HCT116 (cell line): Measurements from ENCODE around the gene CST4. TPM values are rescaled to one million over a fixed set of nuclear protein-coding genes. Genes with fewer than 3 reads are reported as not detected.

Experiments
- ATAC-seq: fragments of 200-7000 bp; cut with Tn5 transposase; 2 replicates; pipeline ENCODE4 v1.9.1; 2020; ENCODE audit warnings: mild to moderate bottlenecking, moderate library complexity
- BruUV-seq: library from RNA; stranded (reverse); fragments of 400-500 nt; replicated peaks from 2 replicates; lab custom pipeline; 2021; lab: Mats Ljungman, UMichigan
- CTCF ChIA-PET: fragments of 300-600 bp; sonication (Branson Sonifier 250); formaldehyde crosslinking; loops from one replicate; lab custom pipeline; 2021; ENCODE audit warnings: antibody characterized with exemption; lab: Charles Lee
- POLR2A ChIA-PET: fragments of 300-600, 350-600 bp; sonication (Branson Sonifier 250); formaldehyde crosslinking; loops from one replicate; lab custom pipeline; 2021; ENCODE audit warnings: antibody characterized with exemption; lab: Charles Lee
- RAD21 ChIA-PET, 2 experiments: fragments of 300-600 bp; sonication (Branson Sonifier 250); formaldehyde crosslinking; loops; one replicate each; lab custom pipeline; 2023; ENCODE audit warnings: low total read pairs in 2 of 2; ENCODE audit not compliant: uncharacterized antibody in 2 of 2, unreplicated experiment in 2 of 2, low non-redundant PET in 1 of 2; lab: Charles Lee
- DNase-seq: peaks from one replicate; pipeline ENCODE4 v3.0.0-alpha.2; 2010; ENCODE audit warnings: low read depth, low spot score
- H2AFZ ChIP-seq: fragments of 200-600 bp; shearing (Covaris generic), sonication (generic); 2 replicates; pipeline ENCODE4 v1.6.1; 2017; ENCODE audit warnings: low read depth, mixed run types, mixed read lengths, antibody characterized with exemption, low read length; ENCODE audit not compliant: poor library complexity, severe bottlenecking
- H3K27ac ChIP-seq: 2 replicates; pipeline ENCODE4 v1.5.1; 2012; ENCODE audit warnings: low read depth, low read length
- H3K27me3 ChIP-seq: fragments of 200-600 bp; sonication (generic); 2 replicates; pipeline ENCODE4 v1.6.1; 2016; ENCODE audit warnings: mixed run types, low read length, mixed read lengths; ENCODE audit not compliant: insufficient read depth
- H3K36me3 ChIP-seq, 2 experiments: fragments of 200-500 bp in 1 of 2; fragments of 200-600 bp in 1 of 2; sonication (Bioruptor generic) in 1 of 2; sonication (generic) in 1 of 2; 2 replicates each; pipeline versions ENCODE4 v1.5.1 to v1.6.1; 2014 to 2016; ENCODE audit warnings: low read length in 2 of 2, inconsistent platforms in 1 of 2, mixed read lengths in 1 of 2, mixed run types in 1 of 2; ENCODE audit not compliant: insufficient read depth in 2 of 2, control insufficient read depth in 1 of 2
- H3K4me1 ChIP-seq, 2 experiments: fragments of 200-600 bp in 1 of 2; sonication (generic) in 1 of 2; 2 replicates each; pipeline versions ENCODE4 v1.5.1 to v1.6.1; 2012 to 2017; ENCODE audit warnings: low read length in 2 of 2, inconsistent platforms in 1 of 2, mild to moderate bottlenecking in 1 of 2, mixed read lengths in 1 of 2, mixed run types in 1 of 2, moderate library complexity in 1 of 2; ENCODE audit not compliant: insufficient read depth in 2 of 2, control insufficient read depth in 1 of 2
- H3K4me2 ChIP-seq: fragments of 200-600 bp; sonication (generic); 2 replicates; pipeline ENCODE4 v1.6.1; 2017; ENCODE audit warnings: mixed run types, low read length, mixed read lengths
- H3K4me3 ChIP-seq, 2 experiments: fragments of 200-600 bp in 1 of 2; sonication (generic) in 1 of 2; replicated peaks in 1 of 2; 2 replicates each; pipeline ENCODE4 v1.5.1; 2011 to 2016; ENCODE audit warnings: low read length in 2 of 2, control low read depth in 1 of 2, low read depth in 1 of 2, mild to moderate bottlenecking in 1 of 2, mixed read lengths in 1 of 2, mixed run types in 1 of 2
- H3K79me2 ChIP-seq: fragments of 200-600 bp; sonication (generic); 2 replicates; pipeline ENCODE4 v1.6.1; 2017; ENCODE audit warnings: mild to moderate bottlenecking, mixed run types, low read length, moderate library complexity, mixed read lengths; ENCODE audit not compliant: insufficient read depth
- H3K9ac ChIP-seq: fragments of 200-600 bp; sonication (generic); 2 replicates; pipeline ENCODE4 v1.6.1; 2016; ENCODE audit warnings: low read length, mixed read lengths
- H3K9me2 ChIP-seq: fragments of 200-600 bp; sonication (generic), shearing (Covaris generic); 2 replicates; pipeline ENCODE4 v1.6.1; 2017; ENCODE audit warnings: mixed run types, mild to moderate bottlenecking, moderate library complexity; ENCODE audit not compliant: insufficient read depth
- H3K9me3 ChIP-seq, 2 experiments: fragments of 200-500 bp in 1 of 2; fragments of 200-600 bp in 1 of 2; sonication (Bioruptor generic) in 1 of 2; sonication (generic) in 1 of 2; 2 replicates each; pipeline ENCODE4 v1.6.1; 2014 to 2017; ENCODE audit warnings: low read length in 2 of 2, mixed read lengths in 2 of 2, inconsistent platforms in 1 of 2, low read depth in 1 of 2, mild to moderate bottlenecking in 1 of 2, mixed run types in 1 of 2, moderate library complexity in 1 of 2; ENCODE audit not compliant: control insufficient read depth in 1 of 2, insufficient read depth in 1 of 2
- H4K20me1 ChIP-seq: fragments of 200-600 bp; sonication (generic), shearing (Covaris generic); 2 replicates; pipeline ENCODE4 v1.6.1; 2017; ENCODE audit warnings: mixed run types, mild to moderate bottlenecking, moderate library complexity; ENCODE audit not compliant: insufficient read depth
- CTCF ChIP-seq, 3 experiments: fragments of 200-600 bp in 1 of 3; sonication (generic) in 1 of 3; IDR thresholded peaks in 2 of 3; conservative IDR thresholded peaks in 1 of 3; 2 replicates each; pipeline ENCODE4 v1.5.1; 2012 to 2017; ENCODE audit warnings: low read depth in 2 of 3, low read length in 2 of 3, antibody characterized with exemption in 1 of 3, borderline replicate concordance in 1 of 3, control low read depth in 1 of 3, mild to moderate bottlenecking in 1 of 3, mixed read lengths in 1 of 3, mixed run types in 1 of 3, moderate library complexity in 1 of 3; ENCODE audit not compliant: insufficient read depth in 1 of 3
- RAD21 ChIP-seq: IDR thresholded peaks from 2 replicates; pipeline ENCODE4 v1.6.1; 2012; ENCODE audit warnings: low read depth, mild to moderate bottlenecking
- REST ChIP-seq: IDR thresholded peaks from 2 replicates; pipeline ENCODE4 v1.6.1; 2012; ENCODE audit warnings: low read depth
- TCF7L2 ChIP-seq: IDR thresholded peaks from 2 replicates; pipeline ENCODE4 v1.7.0; 2011; ENCODE audit warnings: borderline replicate concordance, inconsistent platforms; ENCODE audit not compliant: insufficient read depth, insufficient read length; ENCODE audit errors: extremely low read depth
- YY1 ChIP-seq: IDR thresholded peaks from 2 replicates; pipeline ENCODE4 v1.6.1; 2011; ENCODE audit warnings: low read length, low read depth, moderate library complexity, mild to moderate bottlenecking; ENCODE audit not compliant: insufficient replicate concordance; ENCODE audit errors: extremely low read depth
- intact Hi-C: fragments of 100-400 bp; cut with micrococcal nuclease; formaldehyde crosslinking; loops from 2 replicates; pipeline ENCODE4 v1.10.0; 2022
- total RNA-seq: library from RNA; stranded (reverse); gene quantifications from one replicate; pipeline ENCODE4 v1.2.1, GENCODE V29; 2021; ENCODE audit not compliant: unreplicated experiment

The CST4 gene
- total RNA-seq, 1 experiment from 2014 or later: not detected

- TF ChIP-seq REST: no peak
Measured at GRCh38 chr20:23669327-23669726, 19.5 kb downstream of the CST4 start (continued).

- CTCF ChIA-PET: interaction anchor here (0.7 to 1.4 kb wide), 4 partner anchors 54 to 1250 kb away, joined by 3 to 6 read pairs (median 4); no protein-coding TSS in a partner anchor
- intact Hi-C loops: loop anchor here (2.0 to 5.0 kb wide), 4 partner anchors 61 to 1114 kb away; partner anchors contain the start of gene CST9
- no peak overlapping the region for H3K4me2 ChIP-seq
Measured at GRCh38 chr20:23668477-23668951, 20.3 kb downstream of the CST4 start.

More at GRCh38 chr20:23668477-23668951, 20.3 kb downstream of the CST4 start:
- Histone ChIP-seq H2AFZ (no peak overlapping the region), H3K79me2 (no peaks in the 10 kb centered on the region), H3K36me3 (no peaks in the 10 kb centered on the region), H3K9me2 (no peaks in the 10 kb centered on the region), H3K4me3 (no peak overlapping the region), H4K20me1 (no peaks in the 10 kb centered on the region), H3K27ac (no peak overlapping the region)
- BruUV-seq: no TSS peak
- DNase-seq (peak; percentile 54), ATAC-seq (peak; percentile 95)
- peak; percentile 81 to 92 (median 89) for TF ChIP-seq CTCF (IDR thresholded peaks at IDR 0.05 in 2 of 3, conservative IDR thresholded peaks at IDR 0.05 in 1 of 3; ENCODE audit: borderline replicate concordance in 1 of 3, insufficient read depth in 1 of 3, low read depth in 2 of 3, low read length in 2 of 3)
- peak; percentile 77 for TF ChIP-seq RAD21
- no peak for TF ChIP-seq YY1
- TF ChIP-seq TCF7L2: no peak
- TF ChIP-seq, all 23 proteins: peak for 2
- RAD21 ChIA-PET: no interaction called here
- Histone ChIP-seq H3K9ac (no peak overlapping the region), H3K27me3 (peaks cover 2% of the 10 kb centered on the region; the same call in 1 of the 2 replicates), H3K4me1 (no peaks in the 10 kb centered on the region), H3K9me3 (no peaks in the 10 kb centered on the region)
- POLR2A ChIA-PET: no interaction called here
